ENCODE measurements around the gene ACTG1.

DNA sequence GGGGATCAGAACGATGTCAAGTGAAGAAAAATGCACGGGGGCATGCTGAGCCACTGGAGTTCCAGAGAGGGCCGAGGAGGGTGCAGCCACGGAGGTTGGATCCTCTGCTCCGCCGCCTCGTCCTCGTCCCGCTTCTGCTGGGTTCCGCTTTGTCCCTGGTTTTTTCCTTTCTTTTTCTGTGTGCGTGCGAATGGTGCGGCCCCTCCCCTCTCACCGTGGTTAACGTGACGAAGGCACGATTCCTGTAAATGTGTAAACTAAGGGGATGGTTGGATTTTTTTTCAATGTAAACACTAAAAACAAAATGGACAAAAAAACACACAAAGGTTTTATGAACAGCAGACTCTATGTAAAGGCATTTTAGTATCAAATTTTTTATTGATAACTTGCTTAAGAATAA is 46.7 kb downstream of the ACTG1 start:
- TF ChIP-seq STAT6 (CRISPR knock-in tag; IDR thresholded peaks at IDR 0.05) (no peak), SMARCC2 (IDR thresholded peaks at IDR 0.05; ENCODE audit: low read depth) (no peak), JUN (IDR thresholded peaks at IDR 0.05; ENCODE audit: borderline replicate concordance, low read depth, low read length) (no peak), JUN (CRISPR knock-in tag; IDR thresholded peaks at IDR 0.05; ENCODE audit: borderline replicate concordance) (no peak), ZNF512 (tag; IDR thresholded peaks at IDR 0.05) (no peak), MEIS2 (IDR thresholded peaks at IDR 0.05; ENCODE audit: partially characterized antibody) (no peak), TARDBP (IDR thresholded peaks at IDR 0.05) (no peak)
- TF ChIP-seq, protein P1, sequence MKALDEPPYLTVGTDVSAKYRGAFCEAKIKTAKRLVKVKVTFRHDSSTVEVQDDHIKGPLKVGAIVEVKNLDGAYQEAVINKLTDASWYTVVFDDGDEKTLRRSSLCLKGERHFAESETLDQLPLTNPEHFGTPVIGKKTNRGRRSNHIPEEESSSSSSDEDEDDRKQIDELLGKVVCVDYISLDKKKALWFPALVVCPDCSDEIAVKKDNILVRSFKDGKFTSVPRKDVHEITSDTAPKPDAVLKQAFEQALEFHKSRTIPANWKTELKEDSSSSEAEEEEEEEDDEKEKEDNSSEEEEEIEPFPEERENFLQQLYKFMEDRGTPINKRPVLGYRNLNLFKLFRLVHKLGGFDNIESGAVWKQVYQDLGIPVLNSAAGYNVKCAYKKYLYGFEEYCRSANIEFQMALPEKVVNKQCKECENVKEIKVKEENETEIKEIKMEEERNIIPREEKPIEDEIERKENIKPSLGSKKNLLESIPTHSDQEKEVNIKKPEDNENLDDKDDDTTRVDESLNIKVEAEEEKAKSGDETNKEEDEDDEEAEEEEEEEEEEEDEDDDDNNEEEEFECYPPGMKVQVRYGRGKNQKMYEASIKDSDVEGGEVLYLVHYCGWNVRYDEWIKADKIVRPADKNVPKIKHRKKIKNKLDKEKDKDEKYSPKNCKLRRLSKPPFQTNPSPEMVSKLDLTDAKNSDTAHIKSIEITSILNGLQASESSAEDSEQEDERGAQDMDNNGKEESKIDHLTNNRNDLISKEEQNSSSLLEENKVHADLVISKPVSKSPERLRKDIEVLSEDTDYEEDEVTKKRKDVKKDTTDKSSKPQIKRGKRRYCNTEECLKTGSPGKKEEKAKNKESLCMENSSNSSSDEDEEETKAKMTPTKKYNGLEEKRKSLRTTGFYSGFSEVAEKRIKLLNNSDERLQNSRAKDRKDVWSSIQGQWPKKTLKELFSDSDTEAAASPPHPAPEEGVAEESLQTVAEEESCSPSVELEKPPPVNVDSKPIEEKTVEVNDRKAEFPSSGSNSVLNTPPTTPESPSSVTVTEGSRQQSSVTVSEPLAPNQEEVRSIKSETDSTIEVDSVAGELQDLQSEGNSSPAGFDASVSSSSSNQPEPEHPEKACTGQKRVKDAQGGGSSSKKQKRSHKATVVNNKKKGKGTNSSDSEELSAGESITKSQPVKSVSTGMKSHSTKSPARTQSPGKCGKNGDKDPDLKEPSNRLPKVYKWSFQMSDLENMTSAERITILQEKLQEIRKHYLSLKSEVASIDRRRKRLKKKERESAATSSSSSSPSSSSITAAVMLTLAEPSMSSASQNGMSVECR (CRISPR knock-in tag; IDR thresholded peaks at IDR 0.05): no peak

All from K562 (cell line).